Measurements from ENCODE around the gene LILRA6. TPM values are rescaled to one million over a fixed set of nuclear protein-coding genes. Genes with fewer than 3 reads are reported as not detected.
A peak's percentile ranks its signal among the peaks of the same experiment; 100 is the strongest.

LILRA6 gene
- total and polyA plus RNA-seq, 2 of the 13 experiments (the other 11 are each of a cell fraction or from before 2014, with no cell fraction given), result not detected

GRCh38 chr19:54189735-54190502 lies 52.7 kb downstream of the LILRA6 start (continued):
- peak; percentile 10 for TF ChIP-seq ZNF18 (CRISPR knock-in tag; IDR thresholded peaks at IDR 0.05; ENCODE audit: insufficient replicate concordance)
- TF ChIP-seq MBNL3 (CRISPR knock-in tag; conservative IDR thresholded peaks at IDR 0.05), result no peak
- 0 out of 2 replicates have a peak, but pooled peaks have one; percentile 59 for TF ChIP-seq LBX2 (CRISPR knock-in tag; IDR thresholded peaks at IDR 0.05; ENCODE audit: borderline replicate concordance)
- 0 out of 2 replicates have a peak, but pooled peaks have one; percentile 5 for TF ChIP-seq ZNF816 (CRISPR knock-in tag; IDR thresholded peaks at IDR 0.05; ENCODE audit: borderline replicate concordance)
- TF ChIP-seq TRIM24 (CRISPR knock-in tag; IDR thresholded peaks at IDR 0.05), result no peak
- no peak for TF ChIP-seq ZNF441 (CRISPR knock-in tag; IDR thresholded peaks at IDR 0.05; ENCODE audit: borderline replicate concordance)
- TF ChIP-seq ZNF143 (CRISPR knock-in tag; IDR thresholded peaks at IDR 0.05), result no peak
- peak; percentile 72 for TF ChIP-seq SP2 (CRISPR knock-in tag; IDR thresholded peaks at IDR 0.05)
- no peak for TF ChIP-seq NCOA1 (CRISPR knock-in tag; IDR thresholded peaks at IDR 0.05)
- no peak for TF ChIP-seq MAF1 (CRISPR knock-in tag; IDR thresholded peaks at IDR 0.05; ENCODE audit: borderline replicate concordance)
- TF ChIP-seq TOE1 (CRISPR knock-in tag; IDR thresholded peaks at IDR 0.05), result no peak
- TF ChIP-seq ZNF460 (CRISPR knock-in tag; IDR thresholded peaks at IDR 0.05; ENCODE audit: borderline replicate concordance), result no peak
- TF ChIP-seq ZSCAN20 (CRISPR knock-in tag; IDR thresholded peaks at IDR 0.05; ENCODE audit: borderline replicate concordance), result 0 out of 2 replicates have a peak, but pooled peaks have one; percentile 21
- TF ChIP-seq ZFP82 (CRISPR knock-in tag; IDR thresholded peaks at IDR 0.05; ENCODE audit: borderline replicate concordance), result 0 out of 2 replicates have a peak, but pooled peaks have one; percentile 23
- no peak for TF ChIP-seq CCAR2 (optimal IDR thresholded peaks at IDR 0.05; ENCODE audit: low read depth, low read length)
- no peak for TF ChIP-seq TCF12 (IDR thresholded peaks at IDR 0.05)
- no peak for TF ChIP-seq TCF12 (CRISPR knock-in tag; IDR thresholded peaks at IDR 0.05)
- TF ChIP-seq RXRA (CRISPR knock-in tag; IDR thresholded peaks at IDR 0.05), result peak; percentile 29; the same call in 1 of the 2 replicates
- TF ChIP-seq ZNF891 (CRISPR knock-in tag; IDR thresholded peaks at IDR 0.05), result no peak
- TF ChIP-seq FOXM1 (CRISPR knock-in tag; IDR thresholded peaks at IDR 0.05), result no peak
- 0 out of 2 replicates have a peak, but pooled peaks have one; percentile 25 for TF ChIP-seq AHR (CRISPR knock-in tag; IDR thresholded peaks at IDR 0.05)
- TF ChIP-seq ZBTB21 (CRISPR knock-in tag; IDR thresholded peaks at IDR 0.05), result peak; percentile 8
- no peak for TF ChIP-seq NFE2L1 (CRISPR knock-in tag; IDR thresholded peaks at IDR 0.05; ENCODE audit: borderline replicate concordance)
- TF ChIP-seq SP140L (CRISPR knock-in tag; IDR thresholded peaks at IDR 0.05; ENCODE audit: borderline replicate concordance), result no peak
- TF ChIP-seq AGO1 (IDR thresholded peaks at IDR 0.05; ENCODE audit: low read depth, low read length, poor library complexity, severe bottlenecking), result no peak
- no peak; the same call in 1 of the 2 replicates for TF ChIP-seq ZNF124 (CRISPR knock-in tag; IDR thresholded peaks at IDR 0.05)
- no peak for TF ChIP-seq ZIK1 (CRISPR knock-in tag; IDR thresholded peaks at IDR 0.05; ENCODE audit: borderline replicate concordance, low read depth)
- no peak for TF ChIP-seq TBL1XR1 (IDR thresholded peaks at IDR 0.05; ENCODE audit: borderline replicate concordance, low read length, partially characterized antibody)
- no peak for TF ChIP-seq CREBL2 (CRISPR knock-in tag; IDR thresholded peaks at IDR 0.05; ENCODE audit: borderline replicate concordance)
- no peak for TF ChIP-seq SIN3B (IDR thresholded peaks at IDR 0.05; ENCODE audit: low read length)

Measured in HepG2 (cell line).